DOHH2 (cell line): Measurements from ENCODE around the gene PRKN.

Experiments used
- CTCF ChIP-seq: fragments of 200-600 bp; sonication (generic); IDR thresholded peaks from one replicate; pipeline ENCODE4 v1.5.1; 2014; ENCODE audit warnings: antibody characterized with exemption, mild to moderate bottlenecking, low read depth, low read length; ENCODE audit not compliant: poor library complexity, severe bottlenecking
- EZH2phosphoT487 ChIP-seq: fragments of 200-600 bp; sonication (generic); IDR thresholded peaks from 2 replicates; pipeline ENCODE4 v1.6.1; 2017; ENCODE audit warnings: borderline replicate concordance, mild to moderate bottlenecking, antibody characterized with exemption, low read length, moderate library complexity, mixed read lengths

DNA sequence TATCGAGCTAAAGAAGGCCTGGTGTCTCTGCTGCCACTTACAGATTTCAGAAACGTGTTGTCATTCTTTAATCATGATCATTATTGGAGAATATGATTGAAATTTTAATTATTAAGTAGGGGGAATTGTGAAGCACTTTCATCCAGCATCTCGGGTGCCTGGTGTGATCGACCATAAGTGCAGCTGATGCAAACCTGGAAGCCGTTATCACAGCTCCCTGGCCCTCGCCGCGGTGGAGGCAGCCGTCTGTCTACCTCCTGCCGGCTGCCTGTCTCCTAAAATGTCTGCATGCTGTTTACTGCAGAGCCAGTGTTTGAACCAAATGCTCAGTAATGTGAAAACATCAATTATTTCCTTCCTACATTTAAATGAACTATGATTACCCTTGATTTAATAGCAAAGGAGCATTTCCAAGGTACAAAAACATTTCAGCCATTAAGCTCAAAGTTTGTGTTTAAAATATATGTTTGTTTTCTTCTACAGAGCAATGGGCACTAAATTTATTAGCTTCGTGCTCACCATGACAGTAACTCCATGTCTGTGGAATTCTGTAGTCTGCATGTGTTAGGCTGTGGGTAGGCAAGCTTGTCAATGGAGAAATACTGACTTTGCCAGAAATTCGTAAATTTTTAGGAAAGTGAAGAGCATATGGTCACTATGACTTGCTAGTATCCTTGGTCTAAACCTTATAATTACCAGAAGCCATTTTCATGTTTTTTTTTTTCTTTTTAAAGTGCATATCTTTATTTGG lies 1269.2 kb downstream of the PRKN start:
- no peak for TF ChIP-seq CTCF
- TF ChIP-seq EZH2phosphoT487: no peak
